Activated T-helper 9 cell treated with anti-CD3 and anti-CD28 coated beads, Interleukin-2, amount 50 U/mL, for 16 hours (primary cell): Measurements from ENCODE around the gene MRLN.
A peak's percentile ranks its signal among the peaks of the same experiment; 100 is the strongest.
"Not testable (repeated sequence)": the region's sequence is repeated elsewhere in the genome, so short reads cannot be mapped to it uniquely, and the experiment has no call there.

Source experiments
- DNase-seq: peaks from one replicate; pipeline ENCODE4 v3.0.0-alpha.2; 2020; ENCODE audit warnings: low read depth

Gene MRLN

DNA sequence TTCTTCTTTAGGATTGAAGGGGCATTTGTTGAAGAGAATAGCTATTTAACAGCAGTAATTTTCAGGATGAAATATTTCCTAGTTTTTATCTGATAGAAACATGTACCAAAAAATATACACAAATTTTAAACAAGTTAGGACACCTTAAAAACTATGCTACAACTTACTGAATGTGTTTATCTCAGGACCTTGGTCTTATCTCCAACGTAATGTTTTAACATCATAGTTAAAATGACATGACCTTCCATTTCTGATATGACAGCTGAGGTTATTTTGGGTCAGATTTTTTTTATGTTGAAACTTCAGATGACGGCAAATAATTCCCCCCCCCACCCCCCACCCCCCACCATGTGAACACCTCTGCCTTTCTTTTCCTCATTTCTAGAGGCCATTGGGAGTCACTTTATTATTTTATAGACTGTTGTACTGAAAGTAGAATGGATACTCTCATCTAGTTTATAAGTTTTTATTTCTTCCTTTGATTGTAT is 8.0 kb downstream of the MRLN start:
- no peak for DNase-seq

DNA sequence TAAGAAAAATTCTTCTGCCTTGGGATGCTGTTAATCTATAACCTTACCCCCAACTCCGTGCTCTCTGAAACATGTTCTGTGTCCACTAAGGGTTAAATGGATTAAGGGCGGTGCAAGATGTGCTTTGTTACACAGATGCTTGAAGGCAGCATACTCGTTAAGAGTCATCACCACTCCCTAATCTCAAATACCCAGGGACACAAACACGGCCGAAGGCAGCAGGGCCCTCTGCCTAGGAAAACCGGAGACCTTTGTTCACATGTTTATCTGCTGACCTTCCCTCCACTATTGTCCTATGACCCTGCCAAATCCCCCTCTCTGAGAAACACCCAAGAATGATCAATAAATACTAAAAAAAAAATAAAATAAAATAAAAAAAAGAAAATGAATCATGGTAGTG is 8.5 kb downstream of the MRLN start:
- DNase-seq: not testable (repeated sequence)

DNA sequence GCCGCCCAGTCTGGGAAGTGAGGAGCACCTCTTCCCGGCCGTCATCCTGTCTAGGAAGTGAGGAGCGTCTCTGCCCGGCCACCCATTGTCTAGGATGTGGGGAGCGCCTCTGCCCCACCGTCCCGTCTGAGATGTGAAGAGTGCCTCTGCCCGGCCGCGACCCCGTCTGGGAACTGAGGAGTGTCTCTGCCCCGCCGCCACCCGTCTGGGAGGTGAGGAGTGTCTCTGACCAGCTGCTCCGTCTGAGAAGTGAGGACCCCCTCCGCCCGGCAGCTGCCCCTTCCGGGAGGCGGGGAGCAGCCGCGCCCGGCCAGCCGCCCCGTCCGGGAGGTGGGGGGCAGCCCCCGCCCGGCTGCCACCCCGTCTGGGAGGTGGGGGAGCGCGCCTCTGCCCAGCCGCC is 9.1 kb downstream of the MRLN start:
- not testable (repeated sequence) for DNase-seq

DNA sequence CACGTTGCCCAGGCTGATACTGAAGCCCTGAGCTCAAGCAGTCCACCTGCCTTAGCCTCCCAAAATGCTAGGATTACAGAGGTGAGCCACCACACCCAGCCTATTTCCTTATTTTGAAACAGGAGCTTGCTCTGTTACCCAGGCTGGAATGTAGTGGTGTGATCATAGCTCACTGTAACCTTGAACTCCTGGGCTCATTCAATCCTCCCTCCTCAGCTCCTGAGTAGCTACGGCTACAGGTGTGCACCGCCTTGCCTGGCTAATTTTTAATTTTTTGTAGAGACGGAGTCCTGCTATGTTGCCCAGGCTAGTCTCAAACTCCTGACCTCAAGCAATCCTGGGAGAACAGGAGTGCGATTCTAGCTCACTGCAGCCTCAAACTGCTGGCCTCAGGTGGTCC is 11.7 kb downstream of the MRLN start:
- DNase-seq: no peak

DNA sequence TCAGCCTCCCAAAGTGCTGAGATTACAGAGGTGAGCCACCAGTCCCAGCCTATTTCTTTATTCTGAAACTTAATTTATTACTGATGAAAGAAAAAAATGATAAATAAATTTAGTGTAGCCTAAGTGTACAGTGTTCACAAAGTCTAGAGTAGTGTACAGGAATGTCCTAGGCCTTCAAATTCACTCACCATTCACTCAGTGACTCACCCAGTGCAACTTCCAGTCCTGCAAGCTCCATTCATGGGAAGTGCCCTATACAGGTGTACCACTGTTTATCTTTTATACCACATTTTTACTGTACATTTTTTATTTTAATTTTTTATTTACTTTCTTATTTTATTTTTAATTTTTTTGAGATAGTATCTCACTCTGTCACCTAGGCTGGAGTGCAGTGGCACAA is 12.2 kb downstream of the MRLN start:
- no peak for DNase-seq

DNA sequence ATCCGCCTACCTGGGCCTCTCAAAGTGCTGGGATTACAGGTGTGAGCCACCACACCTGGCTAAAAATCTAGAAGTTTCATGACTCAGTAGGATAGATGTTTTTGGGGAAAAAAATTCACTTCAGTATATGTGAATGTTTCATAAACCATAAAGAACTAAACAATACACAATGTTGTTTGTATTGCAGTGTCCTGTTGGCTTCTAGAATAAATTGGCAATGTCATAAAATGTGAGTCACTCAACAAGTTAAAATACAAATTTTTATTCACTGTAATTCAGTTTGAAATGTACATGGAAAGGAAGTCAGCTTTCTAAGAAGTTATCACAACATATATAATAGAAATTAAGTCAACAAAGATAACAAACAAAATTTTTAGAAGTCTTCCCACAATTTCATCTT is 16.5 kb downstream of the MRLN start:
- DNase-seq: no peak

DNA sequence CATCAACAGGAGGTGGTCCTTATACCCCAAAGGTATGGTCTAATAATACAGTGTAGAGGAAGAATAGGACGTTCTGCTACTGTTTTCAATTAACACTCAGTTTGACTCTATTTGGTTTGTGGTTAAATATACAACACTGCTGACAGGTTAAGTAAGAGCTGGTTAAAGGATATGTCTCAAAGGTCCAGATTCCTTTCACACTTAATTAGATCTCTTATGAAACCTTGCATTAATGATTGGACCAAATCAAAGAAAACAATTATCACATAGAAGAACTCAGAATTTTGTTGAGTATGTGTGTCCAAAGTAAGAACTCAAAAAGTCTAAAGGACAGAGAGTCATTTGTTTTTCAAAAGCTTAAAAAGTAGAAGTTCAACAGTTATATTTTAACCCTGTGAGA is 18.0 kb downstream of the MRLN start:
- no peak for DNase-seq

DNA sequence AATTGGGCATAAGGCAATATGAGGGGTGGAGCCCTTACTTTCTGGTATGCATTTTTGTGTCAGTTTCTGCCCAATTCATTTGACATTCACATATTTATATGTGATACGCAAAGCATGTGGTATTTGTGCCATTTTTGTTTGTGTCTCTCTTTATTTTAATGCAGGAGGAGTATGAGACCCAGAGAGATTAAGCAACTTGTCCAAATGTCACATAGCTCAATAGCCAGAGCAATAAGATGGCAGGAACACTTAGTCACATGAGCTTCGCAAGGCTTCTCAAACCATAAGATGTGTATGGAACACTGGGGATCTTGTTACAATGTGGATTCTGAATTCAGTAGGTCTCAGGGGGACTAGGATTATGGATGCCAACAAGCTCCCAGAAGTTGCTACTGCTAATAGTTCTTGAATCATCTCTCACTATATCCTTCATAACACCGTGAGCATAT is 19.2 kb downstream of the MRLN start:
- DNase-seq: no peak

DNA sequence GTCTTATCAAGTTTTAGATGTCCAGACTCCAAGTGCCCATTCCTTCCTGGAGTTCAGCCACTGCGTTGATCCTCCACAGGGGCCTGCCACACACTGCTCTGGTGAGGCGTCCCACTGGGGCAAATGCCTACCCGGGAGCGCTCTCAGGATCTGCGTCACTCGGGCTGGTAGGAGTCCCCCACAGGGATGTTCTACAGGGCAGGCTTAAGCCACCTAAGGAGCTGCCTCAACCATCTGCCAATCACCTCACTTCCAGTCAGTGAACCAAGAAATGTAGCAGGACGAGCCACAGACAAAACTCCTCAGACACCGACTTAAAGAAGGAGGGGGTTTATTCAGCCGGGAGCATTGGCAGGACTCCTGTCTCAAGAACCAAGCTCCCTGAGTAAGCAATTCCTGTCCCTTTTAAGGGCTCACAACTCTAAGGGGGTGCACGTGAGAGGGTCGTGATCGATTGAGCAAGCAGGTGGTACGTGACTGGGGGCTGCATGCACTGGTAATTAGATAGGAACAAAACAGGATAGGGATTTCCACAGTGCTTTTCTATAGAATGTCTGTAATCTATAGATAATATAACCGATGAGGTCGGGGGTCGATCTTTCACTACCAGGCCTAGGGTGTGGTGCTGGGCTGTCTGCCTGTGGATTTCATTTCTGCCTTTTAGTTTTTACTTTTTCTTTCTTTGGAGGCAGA is 19.8 kb downstream of the MRLN start:
- not testable (repeated sequence) for DNase-seq

DNA sequence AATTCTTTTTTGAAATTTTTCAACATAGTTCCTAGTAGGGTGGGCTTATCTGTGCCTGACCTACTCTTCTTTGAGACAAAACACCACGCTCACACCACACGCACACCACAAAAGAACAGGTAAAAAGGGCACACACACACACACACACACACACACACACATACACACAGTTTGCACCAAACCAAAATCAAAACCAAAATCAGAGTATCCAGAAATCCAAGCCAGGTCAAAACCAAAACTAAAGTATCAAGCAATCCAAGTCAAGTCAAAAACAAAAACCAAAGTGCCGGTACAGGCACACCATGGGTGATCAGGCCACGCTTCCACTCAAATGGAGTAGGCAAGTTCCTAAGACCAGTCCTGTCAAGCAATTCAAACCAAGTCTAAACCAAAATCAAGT is 20.4 kb downstream of the MRLN start:
- DNase-seq: not testable (repeated sequence)

DNA sequence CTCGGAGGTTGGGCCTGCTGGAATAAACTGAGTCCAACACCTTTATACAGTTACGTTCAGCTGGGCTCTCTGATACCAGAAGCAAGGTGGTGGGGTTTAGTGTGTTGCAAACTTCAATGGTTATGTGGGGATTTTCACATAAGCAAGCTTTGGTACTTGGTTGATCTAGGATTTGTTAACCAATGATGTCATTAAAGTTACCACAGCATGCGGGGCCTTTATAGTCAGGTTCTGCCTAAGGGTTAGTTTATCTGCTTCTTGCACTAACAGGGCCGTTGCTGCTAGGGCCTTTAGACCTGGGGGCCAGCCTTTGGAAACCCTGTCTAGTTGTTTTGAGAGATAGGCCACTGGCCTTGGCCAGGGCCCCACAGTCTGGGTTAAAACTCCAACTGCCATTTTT is 24.1 kb downstream of the MRLN start:
- not testable (repeated sequence) for DNase-seq

DNA sequence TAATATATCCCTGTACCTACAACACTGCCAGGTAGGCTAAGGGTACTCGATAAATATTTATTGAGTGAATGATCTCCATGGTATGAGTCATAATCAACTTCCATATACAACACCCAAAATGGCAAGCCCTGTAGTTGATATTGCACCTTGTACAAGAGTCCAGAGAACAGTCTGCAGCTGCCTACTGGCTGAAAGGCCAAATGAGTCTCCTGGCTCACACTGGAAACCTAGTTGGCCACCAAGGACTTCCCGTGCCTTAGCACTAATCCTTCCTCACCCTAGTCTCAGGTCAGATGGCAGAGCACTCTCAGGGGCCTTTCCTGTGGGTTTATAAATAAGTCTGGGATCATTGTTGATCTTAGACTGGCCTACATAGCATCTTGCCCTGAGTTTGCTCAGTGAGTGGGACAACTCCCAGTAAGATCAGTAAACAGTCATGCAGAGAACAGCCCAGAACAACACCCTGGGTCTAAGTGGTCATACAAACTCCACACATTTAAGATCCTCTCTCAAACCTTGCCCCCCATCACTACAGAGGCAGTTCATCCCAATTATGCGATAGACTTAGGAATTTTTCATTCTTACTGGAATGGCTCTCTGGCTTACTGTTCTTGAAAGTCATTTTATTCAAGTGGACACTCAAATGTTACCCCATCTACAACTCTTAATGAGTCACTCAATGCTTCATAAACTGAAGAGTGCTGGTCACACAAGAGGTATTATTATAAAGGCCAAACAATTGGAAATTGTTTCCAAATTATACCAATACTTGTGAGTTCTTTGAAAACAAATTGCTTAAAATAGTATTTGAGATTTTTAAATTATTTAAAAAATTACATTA is 28.9 kb downstream of the MRLN start:
- no peak for DNase-seq

DNA sequence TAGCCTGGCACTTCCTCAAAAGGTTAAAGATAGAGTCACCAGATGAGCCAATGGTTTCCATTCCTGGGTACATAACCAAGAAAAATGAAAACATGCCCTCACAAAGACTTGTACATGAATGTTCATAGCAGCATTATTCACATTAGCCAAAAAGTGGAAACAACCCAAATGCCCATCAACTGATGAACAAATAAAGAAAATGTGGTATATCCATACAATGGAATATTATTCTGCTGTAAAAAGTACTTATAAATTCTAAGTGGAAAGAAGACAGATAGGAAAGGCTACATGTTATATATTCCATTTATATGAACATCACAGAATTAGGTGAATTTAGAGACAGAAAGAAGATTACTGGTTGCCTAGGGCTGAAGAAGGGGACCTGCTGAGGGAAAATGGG is 32.9 kb downstream of the MRLN start:
- DNase-seq: no peak

DNA sequence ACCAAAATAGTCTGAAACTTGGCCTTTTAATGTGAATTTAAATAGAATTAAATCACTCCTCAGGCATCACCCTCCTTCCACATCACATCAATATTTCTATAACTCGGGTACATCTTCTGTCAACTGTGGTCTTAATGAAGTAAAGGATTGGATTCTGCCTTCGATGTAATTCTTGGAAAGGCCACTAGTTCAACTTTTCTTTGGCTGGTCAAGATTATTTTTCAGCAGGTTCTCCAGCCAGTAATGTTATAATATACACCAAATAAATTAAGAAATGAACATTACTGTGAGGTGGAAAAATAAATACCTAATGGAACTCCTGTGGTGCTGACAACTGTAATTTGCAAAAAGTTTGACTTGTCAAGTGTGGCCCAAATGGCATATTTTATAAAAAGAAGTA is 33.9 kb downstream of the MRLN start:
- DNase-seq: no peak

DNA sequence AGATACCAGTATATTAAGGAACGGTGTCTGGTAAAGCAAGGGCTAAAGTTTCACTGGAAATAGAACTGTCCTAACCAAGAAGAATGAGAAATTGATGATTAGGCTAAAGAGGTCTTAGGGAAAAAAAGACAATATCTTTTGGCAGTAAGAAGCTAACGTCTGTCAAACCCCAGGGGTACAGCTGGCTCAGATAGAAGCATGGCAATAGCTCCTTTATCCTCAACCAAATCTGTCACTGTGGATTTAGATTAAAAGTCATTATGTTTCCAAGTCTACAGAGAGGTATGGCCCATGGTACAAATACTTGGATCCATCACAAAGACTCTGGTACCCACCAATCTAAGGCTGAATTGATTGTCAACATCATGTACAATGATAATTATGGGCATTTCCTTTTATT is 35.0 kb downstream of the MRLN start:
- DNase-seq: no peak

DNA sequence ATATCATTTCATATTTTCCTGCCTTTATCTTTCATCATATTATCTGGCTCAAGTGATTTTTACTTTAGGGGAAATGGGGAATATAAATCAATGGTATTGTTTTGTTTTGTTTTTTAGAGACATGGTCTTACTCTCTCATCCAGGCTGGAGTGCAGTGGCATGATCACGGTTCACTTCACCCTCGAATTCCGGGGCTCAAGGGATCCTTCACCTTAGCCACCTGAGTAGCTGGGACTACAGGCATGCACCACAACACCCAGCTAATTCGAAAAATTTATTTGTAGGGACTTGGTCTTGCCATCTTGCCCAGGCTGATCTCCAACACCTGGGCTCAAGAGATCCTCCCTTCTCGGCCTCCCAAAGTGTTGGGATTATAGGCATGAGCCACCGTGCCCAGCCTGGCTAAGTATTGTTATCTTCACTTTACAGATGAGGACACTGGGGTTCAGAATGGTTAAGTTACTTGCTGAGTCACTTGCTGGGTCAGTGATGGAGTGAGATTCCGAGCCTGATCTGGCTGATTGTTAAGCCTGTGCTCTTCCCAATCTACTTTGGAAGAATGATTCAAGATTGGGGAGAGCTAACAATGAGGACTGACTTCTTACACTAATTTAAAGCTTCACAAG is 39.9 kb downstream of the MRLN start:
- no peak for DNase-seq

DNA sequence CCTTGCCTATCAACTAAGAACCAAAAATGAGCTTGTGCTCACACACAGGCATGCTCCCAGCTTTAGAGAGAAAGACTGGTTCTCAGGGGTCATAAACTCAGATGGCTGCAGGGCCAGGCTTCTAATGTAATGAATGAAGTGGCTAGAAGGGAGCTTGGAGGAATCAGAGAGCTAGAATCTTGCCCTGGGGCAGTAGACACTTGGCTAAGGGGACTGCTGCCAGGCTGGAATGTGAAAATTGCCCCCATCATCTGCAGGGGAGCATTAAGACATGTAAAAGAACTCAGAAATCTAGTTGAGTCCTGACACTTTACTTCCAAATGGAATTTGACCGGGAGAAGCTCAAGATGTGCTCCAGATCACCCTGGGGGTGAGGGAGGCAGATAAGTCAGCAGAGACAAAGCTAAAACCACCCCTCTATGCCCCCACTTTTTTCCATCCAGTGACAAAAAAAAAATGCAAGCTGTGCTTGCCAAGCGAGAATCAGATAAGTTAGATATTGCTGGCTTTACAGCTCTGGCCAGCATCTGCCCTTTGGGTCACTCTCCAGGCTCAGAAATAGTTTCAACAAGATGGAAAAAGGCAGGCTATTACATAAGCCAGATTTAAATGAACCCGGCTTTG is 41.3 kb downstream of the MRLN start:
- DNase-seq: no peak

DNA sequence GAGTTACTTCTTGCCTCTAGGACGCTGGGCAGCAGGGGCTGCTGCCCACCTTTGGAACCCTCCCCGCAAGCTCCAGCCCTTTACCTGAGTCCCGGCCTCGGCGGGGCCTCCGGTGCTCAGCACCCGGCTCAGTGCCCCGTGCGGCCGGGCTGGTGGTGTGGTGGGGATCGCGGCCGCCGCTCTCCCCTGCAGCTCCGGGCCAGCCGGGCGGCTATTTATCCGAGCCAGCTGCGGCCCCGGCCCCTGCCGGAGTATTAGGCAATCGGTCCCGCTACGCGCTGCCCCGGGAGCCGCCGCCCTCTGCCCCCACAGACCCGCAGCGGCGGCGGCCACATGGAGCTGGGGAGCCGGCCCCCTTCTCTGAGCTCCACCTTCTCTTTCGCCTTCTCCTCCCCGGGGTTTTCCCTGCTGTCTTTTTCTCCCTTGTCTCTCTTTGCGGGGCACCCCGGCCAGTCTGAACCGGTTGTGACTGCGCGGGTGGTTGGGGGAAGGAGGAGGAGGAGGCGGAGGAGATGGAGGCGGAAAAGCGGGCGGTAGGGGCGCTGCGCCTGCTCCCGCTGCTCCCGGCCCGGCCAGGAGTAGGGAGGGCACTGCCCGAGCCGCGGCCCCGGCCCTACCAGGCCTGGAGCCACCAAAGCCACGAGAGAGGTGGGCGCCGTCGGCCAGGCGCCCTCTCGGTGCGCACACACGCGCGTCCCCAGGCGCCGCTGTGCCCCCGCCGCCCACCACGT is 43.7 kb downstream of the MRLN start, which contains the start of gene SLC16A9:
Gene SLC16A9 (minus strand): TSS at position 456 of the 731 bp plus-strand sequence. CDS start 25,559 bp downstream, outside the sequence.
- DNase-seq: peak; percentile 8

DNA sequence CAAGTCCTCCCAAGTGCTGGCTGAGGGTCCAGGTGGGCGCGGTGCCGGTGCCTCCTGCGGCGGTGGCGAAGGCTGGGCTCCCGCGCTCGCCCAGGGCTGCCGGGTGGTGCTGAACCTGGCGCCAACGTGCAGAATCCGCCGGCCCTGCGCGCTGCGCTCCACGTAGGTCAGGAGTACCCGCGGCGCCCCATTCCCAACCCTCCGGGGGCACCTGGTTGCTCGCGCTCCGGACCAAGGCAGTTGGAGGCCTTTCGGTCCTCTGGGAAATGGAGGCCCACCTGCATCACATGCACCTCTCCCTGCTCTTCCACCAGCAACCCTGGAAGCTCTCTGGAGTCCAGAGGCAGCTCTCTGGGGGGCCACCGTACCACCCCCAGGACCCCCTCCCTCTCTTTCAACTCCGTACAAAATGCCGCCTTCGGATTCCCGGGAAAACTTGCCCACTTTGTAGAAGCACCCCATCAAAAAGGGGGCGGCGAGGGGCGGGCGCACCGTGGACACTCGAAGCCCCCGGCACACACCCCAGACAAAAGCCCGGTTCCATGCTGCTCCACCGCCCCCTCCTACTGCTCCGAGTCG is 44.4 kb downstream of the MRLN start:
- DNase-seq: no peak

DNA sequence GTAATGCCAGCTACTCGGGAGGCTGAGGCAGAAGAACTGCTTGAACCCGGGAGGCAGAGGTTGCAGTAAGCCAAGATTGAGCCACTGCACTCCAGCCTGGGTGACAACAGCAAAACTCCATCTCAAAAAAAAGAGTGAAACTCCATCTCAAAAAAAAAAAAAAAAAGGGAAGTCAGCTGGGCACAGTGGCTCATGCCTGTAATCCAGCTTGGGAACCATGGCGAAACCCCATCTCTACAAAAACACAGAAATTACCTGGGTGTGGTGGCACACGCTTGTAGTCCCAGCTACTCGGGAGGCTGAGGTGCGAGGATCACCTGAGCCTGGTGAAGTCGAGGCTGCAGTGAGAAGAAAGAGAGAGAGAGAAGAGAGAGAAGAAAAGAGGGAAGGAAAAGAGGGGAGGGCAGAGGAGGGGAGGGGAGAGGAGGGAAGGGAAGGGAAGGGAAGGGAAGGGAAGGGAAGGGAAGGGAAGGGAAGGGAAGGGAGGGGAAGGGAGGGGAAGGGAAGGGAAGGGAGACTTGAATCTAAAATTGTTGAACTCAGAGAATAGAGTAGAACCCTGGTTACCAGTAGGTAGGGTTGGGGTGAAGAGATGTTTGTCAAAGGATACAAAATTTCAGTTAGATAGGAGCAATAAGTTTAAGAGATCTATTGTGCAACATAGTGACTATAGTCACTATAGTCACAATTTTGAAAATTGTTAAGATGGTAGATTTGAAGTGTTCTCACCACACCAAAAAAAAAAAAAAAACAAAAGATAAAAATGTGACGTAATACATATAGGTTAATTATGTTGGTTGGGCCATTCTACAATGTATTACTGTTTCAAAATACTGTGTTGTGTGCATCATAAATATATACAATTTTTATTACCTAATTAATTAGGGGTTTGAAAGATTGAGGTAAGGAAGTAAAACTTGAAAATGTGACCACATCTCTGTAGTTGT is 46.1 kb downstream of the MRLN start:
- no peak for DNase-seq
